Fibroblast of lung (primary cell): ENCODE measurements around the gene FBXO5.
"Not testable (repeated sequence)": the region's sequence is repeated elsewhere in the genome, so short reads cannot be mapped to it uniquely, and the experiment has no call there.

Experiments used
- EZH2 ChIP-seq: IDR thresholded peaks from 2 replicates; pipeline ENCODE4 v1.5.1; 2012; ENCODE audit warnings: low read length, control low read depth, mild to moderate bottlenecking; ENCODE audit errors: missing control alignments
- TF ChIP-seq, protein P1 (sequence below), 2 donors: IDR thresholded peaks in 1 of 2; conservative IDR thresholded peaks in 1 of 2; 1 replicate in 1 of 2; 2 replicates in 1 of 2; pipeline ENCODE4 v1.5.1; 2011 to 2012; ENCODE audit warnings: low read length in 2 of 2, control low read depth in 1 of 2, inconsistent platforms in 1 of 2, low read depth in 1 of 2, mild to moderate bottlenecking in 1 of 2

DNA sequence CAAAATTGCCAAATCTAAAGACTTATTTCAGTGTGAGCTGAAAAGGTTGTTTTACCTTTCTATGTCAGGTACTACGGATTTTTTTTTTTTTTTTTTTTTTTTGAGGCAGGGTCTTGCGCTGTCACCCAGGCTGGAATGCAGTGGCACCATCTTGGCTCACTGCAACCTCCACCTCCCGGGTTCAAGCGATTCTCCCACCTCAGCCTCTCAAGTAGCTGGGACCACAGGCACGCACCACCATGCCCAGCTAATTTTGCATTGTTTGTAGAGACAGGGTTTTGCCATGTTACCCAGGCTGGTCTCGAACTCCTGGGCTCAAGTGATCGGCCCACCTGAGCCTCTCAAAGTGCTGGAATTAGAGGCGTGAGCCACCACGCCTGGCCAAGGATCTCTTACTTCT lies 17.9 kb upstream of the FBXO5 start:
- TF ChIP-seq, protein P1, sequence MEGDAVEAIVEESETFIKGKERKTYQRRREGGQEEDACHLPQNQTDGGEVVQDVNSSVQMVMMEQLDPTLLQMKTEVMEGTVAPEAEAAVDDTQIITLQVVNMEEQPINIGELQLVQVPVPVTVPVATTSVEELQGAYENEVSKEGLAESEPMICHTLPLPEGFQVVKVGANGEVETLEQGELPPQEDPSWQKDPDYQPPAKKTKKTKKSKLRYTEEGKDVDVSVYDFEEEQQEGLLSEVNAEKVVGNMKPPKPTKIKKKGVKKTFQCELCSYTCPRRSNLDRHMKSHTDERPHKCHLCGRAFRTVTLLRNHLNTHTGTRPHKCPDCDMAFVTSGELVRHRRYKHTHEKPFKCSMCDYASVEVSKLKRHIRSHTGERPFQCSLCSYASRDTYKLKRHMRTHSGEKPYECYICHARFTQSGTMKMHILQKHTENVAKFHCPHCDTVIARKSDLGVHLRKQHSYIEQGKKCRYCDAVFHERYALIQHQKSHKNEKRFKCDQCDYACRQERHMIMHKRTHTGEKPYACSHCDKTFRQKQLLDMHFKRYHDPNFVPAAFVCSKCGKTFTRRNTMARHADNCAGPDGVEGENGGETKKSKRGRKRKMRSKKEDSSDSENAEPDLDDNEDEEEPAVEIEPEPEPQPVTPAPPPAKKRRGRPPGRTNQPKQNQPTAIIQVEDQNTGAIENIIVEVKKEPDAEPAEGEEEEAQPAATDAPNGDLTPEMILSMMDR (conservative IDR thresholded peaks at IDR 0.05 in 1 of 2, IDR thresholded peaks at IDR 0.05 in 1 of 2; ENCODE audit: low read depth in 1 of 2, low read length in 2 of 2) = not testable (repeated sequence)
- TF ChIP-seq EZH2 = not testable (repeated sequence)
